Measurements from ENCODE around the gene CADPS.

Gene CADPS

GRCh38 chr3:62405135-62405534 is 470.1 kb downstream of the CADPS start:
- DNase-seq = no peak

- no peak for DNase-seq
These were observed 470.9 kb downstream of the CADPS start for GRCh38 chr3:62404321-62404720.

- DNase-seq = no peak
These were observed 471.5 kb downstream of the CADPS start for GRCh38 chr3:62403765-62404164.

GRCh38 chr3:62392626-62393292 is 482.5 kb downstream of the CADPS start:
- DNase-seq = no peak

GRCh38 chr3:62387251-62387650 is 488.0 kb downstream of the CADPS start:
- no peak for DNase-seq

GRCh38 chr3:62379321-62379798 is 495.9 kb downstream of the CADPS start:
- no peak for DNase-seq

- no peak for DNase-seq
These were observed 496.3 kb downstream of the CADPS start for GRCh38 chr3:62378921-62379320.

GRCh38 chr3:62378311-62378789 is 496.9 kb downstream of the CADPS start:
- no peak for DNase-seq

GRCh38 chr3:62376906-62377877 is 498.0 kb downstream of the CADPS start:
- DNase-seq = no peak

GRCh38 chr3:62376454-62376720 is 498.8 kb downstream of the CADPS start:
- no peak for DNase-seq

GRCh38 chr3:62375655-62376453 is 499.4 kb downstream of the CADPS start:
- DNase-seq = no peak

GRCh38 chr3:62374341-62375218 is 500.6 kb downstream of the CADPS start:
- no peak for DNase-seq

- no peak for DNase-seq
These were observed 501.4 kb downstream of the CADPS start for GRCh38 chr3:62373714-62374333.

GRCh38 chr3:62373215-62373614 is 502.0 kb downstream of the CADPS start, which contains the start of gene FEZF2:
TSS of gene FEZF2 (minus strand) at chr3:62373550. CDS start at chr3:62372868, 682 bp downstream.
- no peak for DNase-seq

- DNase-seq = no peak
These were observed 502.6 kb downstream of the CADPS start for GRCh38 chr3:62372621-62373041.

GRCh38 chr3:62371720-62372591 is 503.3 kb downstream of the CADPS start:
- no peak for DNase-seq

- no peak for DNase-seq
These were observed 504.1 kb downstream of the CADPS start for GRCh38 chr3:62370858-62371719.

- no peak for DNase-seq
These were observed 504.9 kb downstream of the CADPS start for GRCh38 chr3:62370112-62370857.

GRCh38 chr3:62369476-62369743 is 505.8 kb downstream of the CADPS start:
- DNase-seq = no peak

Measured in activated CD8-positive, alpha-beta memory T cell treated with anti-CD3 and anti-CD28 coated beads for 24 hours (primary cell).